ENCODE data around the gene TMEM163.

GRCh38 chr2:134468164-134468563, 250.6 kb downstream of the TMEM163 start:
- TF ChIP-seq, protein P1, sequence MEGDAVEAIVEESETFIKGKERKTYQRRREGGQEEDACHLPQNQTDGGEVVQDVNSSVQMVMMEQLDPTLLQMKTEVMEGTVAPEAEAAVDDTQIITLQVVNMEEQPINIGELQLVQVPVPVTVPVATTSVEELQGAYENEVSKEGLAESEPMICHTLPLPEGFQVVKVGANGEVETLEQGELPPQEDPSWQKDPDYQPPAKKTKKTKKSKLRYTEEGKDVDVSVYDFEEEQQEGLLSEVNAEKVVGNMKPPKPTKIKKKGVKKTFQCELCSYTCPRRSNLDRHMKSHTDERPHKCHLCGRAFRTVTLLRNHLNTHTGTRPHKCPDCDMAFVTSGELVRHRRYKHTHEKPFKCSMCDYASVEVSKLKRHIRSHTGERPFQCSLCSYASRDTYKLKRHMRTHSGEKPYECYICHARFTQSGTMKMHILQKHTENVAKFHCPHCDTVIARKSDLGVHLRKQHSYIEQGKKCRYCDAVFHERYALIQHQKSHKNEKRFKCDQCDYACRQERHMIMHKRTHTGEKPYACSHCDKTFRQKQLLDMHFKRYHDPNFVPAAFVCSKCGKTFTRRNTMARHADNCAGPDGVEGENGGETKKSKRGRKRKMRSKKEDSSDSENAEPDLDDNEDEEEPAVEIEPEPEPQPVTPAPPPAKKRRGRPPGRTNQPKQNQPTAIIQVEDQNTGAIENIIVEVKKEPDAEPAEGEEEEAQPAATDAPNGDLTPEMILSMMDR (IDR thresholded peaks at IDR 0.05), result no peak
- TF ChIP-seq POLR2A (IDR thresholded peaks at IDR 0.05), result no peak
